ENCODE data around the gene SIGLECL1.
"Not testable (repeated sequence)": the region's sequence is repeated elsewhere in the genome, so short reads cannot be mapped to it uniquely, and the experiment has no call there.

The SIGLECL1 gene

GRCh38 chr19:51250786-51251467 lies at the start of gene SIGLECL1:
Gene SIGLECL1, plus strand, starts transcription at chr19:51251080. Its CDS starts 12,993 bp downstream, at chr19:51264073.
- DNase-seq = no peak

- DNase-seq = no peak
Measured at GRCh38 chr19:51201712-51202111, 49.2 kb upstream of the SIGLECL1 start.

DNA sequence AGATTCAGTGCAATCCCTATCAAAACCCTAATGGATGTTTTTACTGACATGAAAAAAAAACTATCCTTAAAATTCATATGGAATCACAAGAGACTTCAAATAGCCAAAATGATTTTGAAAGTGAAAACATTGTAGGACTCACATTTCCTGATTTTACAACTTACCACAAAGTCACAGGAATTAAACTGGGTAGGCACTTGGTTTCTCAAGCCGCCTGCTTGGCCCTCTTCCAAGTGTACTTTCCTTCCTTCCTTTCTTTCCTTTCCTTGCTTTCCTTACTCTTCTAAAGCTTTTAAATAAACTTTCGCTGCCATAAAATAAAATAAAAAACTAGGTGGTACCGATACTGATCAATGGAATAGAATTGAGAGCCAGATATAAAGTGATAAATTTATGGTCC lies 47.0 kb upstream of the SIGLECL1 start:
- DNase-seq = no peak

- DNase-seq = no peak
Measured at GRCh38 chr19:51204321-51204720, 46.6 kb upstream of the SIGLECL1 start.

DNA sequence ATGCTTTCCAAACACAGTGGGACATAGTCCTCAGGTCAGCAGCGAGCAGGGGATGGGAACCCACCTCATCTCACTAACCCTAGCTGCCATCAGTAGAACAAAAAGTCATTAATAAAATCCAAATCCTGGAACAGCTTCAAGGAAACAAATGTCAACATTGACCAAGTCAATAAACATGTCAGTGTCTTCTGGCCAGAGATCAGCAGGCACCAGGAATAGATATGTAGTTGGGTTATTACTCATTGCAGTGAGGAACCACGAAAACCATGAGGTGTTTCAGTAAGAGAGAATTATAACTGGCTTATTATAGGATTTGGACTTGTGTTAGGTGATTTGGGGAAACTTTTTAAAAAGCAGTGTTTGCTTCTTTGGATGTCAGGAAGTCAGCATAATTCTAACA lies 43.1 kb upstream of the SIGLECL1 start:
- DNase-seq = no peak

- DNase-seq = no peak
Measured at GRCh38 chr19:51210191-51210784, 40.6 kb upstream of the SIGLECL1 start.

DNA sequence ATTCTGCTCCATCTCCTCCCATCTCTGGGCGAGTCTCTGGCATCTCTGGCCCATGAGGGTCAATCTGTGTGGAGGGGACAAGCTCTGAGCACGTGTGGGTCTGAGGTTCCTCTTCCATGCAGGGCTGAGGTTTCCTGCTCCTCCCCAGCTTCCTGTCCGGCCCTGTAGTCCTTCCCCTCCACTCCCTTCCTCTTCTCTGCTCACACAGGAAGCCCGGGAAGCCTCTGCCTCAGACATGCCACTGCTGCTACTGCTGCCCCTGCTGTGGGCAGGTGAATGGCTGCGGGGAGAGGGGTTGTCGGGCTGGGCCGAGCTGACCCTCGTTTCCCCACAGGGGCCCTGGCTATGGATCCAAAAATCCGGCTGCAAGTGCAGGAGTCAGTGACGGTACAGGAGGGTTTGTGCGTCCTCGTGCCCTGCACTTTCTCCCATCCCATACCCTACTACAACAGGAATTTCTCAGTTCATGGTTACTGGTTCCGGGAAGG lies 40.0 kb upstream of the SIGLECL1 start:
- not testable (repeated sequence) for DNase-seq

DNA sequence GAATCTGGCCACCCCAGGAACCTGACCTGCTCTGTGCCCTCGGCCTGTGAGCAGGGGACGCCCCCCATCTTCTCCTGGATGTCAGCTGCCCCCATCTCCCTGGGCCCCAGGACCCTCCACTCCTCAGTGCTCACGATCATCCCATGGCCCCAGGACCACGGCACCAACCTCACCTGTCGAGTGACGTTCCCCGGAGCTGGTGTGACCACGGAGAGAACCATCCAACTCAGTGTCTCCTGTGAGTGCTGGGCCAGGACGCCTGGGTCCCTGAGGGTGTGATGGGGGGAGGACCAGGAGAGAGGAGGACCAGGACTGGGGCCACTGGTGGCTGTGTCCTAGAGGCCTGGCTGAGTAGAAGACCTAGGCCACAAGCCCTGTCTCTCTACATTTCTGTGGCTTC lies 39.0 kb upstream of the SIGLECL1 start:
- DNase-seq = no peak

GRCh38 chr19:51219307-51219706 lies 31.6 kb upstream of the SIGLECL1 start:
- DNase-seq = no peak

GRCh38 chr19:51219971-51220370 lies 30.9 kb upstream of the SIGLECL1 start:
- no peak for DNase-seq

DNA sequence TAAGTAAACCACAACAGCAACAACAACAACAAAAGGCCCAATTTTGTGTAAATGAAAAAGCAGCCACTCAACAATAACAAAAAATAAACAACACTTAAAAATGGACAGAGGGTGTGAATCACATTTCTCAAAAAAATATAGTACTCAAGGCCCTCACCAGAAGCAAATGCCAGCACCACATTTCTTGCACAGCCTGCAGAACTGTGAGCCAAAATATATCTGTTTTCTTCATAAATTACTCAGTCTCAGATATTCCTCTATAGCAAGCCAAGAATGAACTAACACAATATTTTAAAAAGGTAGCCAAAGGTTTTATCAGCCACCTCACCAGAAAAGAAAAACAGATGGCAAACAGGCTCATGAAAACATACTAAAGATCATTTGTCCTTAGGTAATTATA lies 29.9 kb upstream of the SIGLECL1 start:
- no peak for DNase-seq

DNA sequence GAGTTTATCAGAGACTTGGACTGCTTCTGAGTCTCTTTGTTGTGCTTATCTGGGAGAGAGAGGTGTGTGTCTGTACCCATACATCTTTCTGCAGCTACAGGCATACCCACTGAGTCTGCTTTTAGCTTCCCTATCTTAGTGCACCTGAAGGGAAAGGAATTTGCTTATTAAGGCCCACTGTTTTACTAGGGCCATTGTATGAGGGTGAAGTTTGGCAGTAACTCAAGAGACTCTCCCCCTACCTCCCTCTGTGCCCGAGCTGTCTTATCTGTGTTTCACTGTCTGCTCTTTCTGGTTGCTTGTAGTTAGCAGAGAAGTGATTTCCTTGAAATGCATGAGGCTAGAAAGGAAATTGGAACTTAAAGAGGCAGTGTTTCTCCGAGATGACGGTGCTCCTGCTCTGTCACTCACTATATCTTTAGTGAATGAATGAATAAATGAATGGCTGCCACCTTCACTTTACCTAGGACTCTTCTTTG lies 26.7 kb upstream of the SIGLECL1 start:
- DNase-seq = no peak

- DNase-seq = peak; percentile 4
Measured at GRCh38 chr19:51224898-51225393, 25.9 kb upstream of the SIGLECL1 start, which contains the start of gene CD33. Gene CD33, plus strand, starts transcription at chr19:51225080. Its CDS starts 39 bp downstream, at chr19:51225119.

DNA sequence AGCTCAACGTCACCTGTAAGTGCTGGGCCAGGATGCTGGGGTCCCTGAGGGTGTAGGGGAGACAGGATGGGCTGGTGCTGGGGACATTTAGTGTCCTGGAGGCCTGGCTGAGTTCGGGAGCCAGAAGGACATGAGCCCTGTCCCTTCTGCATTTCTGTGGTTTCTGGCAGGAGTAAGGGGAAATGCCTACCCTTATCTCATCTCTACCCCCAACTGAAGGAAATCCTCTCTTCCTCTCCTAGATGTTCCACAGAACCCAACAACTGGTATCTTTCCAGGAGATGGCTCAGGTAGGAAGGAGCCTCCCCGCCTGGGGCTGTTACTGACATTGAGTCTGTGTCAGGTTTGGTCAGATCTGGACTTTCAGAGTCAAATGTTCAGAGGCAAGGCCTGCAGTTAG lies 24.8 kb upstream of the SIGLECL1 start:
- DNase-seq = no peak

DNA sequence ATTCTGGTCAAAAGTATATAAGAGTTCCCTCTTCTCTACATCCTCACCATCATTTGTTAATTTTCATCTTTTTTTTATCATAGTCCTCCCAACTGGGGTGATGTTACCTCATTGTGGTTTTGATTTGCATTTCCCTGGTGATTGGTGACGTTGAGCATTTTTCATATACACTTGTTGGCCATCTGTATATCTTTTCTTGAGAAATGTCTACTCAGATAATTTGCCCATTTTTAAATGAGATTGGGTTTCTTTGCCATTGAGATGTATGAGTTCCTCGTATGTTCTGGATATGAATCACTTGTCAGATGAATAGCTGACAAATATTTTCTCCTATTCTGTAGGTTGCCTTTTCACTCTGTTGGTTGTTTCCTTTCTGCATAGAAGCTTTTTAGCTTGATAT lies 23.6 kb upstream of the SIGLECL1 start:
- DNase-seq = no peak

DNA sequence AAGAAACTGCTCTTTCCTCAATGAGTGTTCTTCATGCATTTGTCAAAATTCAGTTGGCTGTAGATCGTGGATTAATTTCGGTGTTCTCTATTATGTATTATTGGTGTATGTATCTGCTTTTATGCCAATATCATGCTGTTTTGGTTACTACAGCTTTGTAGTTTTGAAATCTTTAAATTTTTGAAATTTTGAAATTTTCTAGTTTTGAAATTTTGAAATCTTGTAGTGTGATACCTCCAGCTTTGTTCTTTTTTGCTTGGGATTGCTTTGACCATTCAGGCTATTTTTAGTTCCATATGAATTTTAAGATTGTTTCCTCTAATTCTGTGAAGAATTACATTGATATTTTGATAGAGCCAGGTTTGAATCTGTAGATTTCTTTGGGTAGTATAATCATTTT lies 22.9 kb upstream of the SIGLECL1 start:
- DNase-seq = no peak

GRCh38 chr19:51240866-51241265 lies 10.0 kb upstream of the SIGLECL1 start:
- DNase-seq = no peak

DNA sequence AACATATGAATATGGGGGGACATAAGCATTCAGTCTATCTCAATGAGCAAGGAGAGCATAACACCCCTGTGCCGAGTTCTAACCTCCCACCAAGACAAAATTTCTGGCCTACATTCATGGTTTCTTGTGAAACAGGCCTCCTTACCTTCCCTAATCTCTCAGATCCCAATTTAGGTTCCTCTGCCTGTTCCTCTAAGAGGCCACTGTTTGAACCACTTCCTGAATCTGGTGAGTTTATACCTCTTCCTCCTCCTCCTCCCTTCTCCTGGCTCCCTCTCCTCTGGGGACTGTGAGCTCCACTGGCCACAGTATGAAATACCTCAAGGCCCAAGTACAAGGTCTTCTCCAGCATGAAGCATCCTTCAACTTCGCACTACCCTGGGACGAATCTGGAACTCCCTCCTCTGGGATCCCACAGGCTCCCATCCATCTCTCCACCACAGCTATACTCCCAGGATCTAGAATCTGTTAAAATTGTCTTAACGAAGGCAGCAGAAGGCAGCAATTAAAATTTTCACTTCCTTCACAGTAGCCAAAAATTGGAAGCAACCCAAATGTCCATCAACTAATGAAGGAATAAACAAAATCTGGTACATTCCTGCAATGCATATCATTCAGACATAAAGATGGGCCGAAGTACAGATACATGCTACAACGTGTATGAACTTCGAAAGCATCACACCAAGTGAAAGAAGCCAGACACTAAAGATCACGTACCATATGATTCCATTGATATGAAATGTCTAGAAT lies 7.8 kb upstream of the SIGLECL1 start:
- no peak for DNase-seq

DNA sequence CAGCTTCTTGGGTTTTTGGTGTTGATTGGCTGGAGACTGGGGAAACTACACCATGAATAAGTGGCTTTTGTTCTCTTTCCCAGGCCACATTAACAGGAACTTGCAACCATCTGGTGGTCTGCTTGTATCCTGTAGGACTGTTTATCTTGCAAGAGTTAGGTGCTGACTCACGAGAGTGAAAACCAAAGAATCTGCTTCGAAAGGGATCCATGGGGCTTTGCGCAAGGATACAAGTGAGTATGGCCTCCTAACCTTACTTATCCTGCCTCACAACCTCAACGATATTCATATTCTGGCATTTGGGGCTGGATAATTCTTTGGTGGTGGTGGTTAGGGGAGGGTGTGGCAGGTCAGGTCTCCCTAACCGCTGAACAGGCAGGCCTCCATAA lies 4.7 kb upstream of the SIGLECL1 start:
- no peak for DNase-seq

- DNase-seq = no peak
Measured at GRCh38 chr19:51247972-51248590, 2.8 kb upstream of the SIGLECL1 start.

- no peak for DNase-seq
Measured at GRCh38 chr19:51251468-51251820, 564 bp downstream of the SIGLECL1 start.

GRCh38 chr19:51252306-51253079 lies 1.6 kb downstream of the SIGLECL1 start:
- DNase-seq = no peak
